Naive B cell (primary cell): ENCODE data around the gene UCHL1. TPM values are rescaled to one million over a fixed set of nuclear protein-coding genes. Genes with fewer than 3 reads are reported as not detected.

Experiments used
- ATAC-seq, 2 donors: fragments of 150-1000 bp; cut with Tn5 transposase; 2 replicates each; pipeline ENCODE4 v1.10.0; 2021; ENCODE audit warnings: low read depth in 2 of 2, mild to moderate bottlenecking in 2 of 2, moderate library complexity in 2 of 2
- DNase-seq: peaks from one replicate; pipeline ENCODE4 v3.0.0; 2022
- H3K27ac Mint-ChIP-seq, 6 donors: one replicate each; pipeline ENCODE4 v1.8.0; 2020 to 2022; ENCODE audit warnings: mild to moderate bottlenecking in 6 of 6, mixed read lengths in 6 of 6, moderate library complexity in 5 of 6, inconsistent platforms in 2 of 6
- H3K27me3 Mint-ChIP-seq, 3 donors: one replicate each; pipeline ENCODE4 v1.8.0; 2021 to 2022; ENCODE audit warnings: mixed read lengths in 3 of 3, mild to moderate bottlenecking in 1 of 3
- H3K36me3 Mint-ChIP-seq, 2 donors: one replicate each; pipeline ENCODE4 v1.8.0; 2020 to 2022; ENCODE audit warnings: mixed read lengths in 2 of 2, inconsistent platforms in 1 of 2, mild to moderate bottlenecking in 1 of 2
- H3K4me1 Mint-ChIP-seq, 3 donors: one replicate each; pipeline ENCODE4 v1.8.0; 2020 to 2022; ENCODE audit warnings: mixed read lengths in 3 of 3, inconsistent platforms in 1 of 3, mild to moderate bottlenecking in 1 of 3, moderate library complexity in 1 of 3
- H3K4me3 Mint-ChIP-seq, 8 donors: one replicate each; pipeline ENCODE4 v1.8.0; 2020 to 2022; ENCODE audit warnings: mild to moderate bottlenecking in 8 of 8, mixed read lengths in 8 of 8, moderate library complexity in 8 of 8, inconsistent platforms in 2 of 8
- H3K9me3 Mint-ChIP-seq, 7 donors: one replicate each; pipeline ENCODE4 v1.8.0; 2020 to 2022; ENCODE audit warnings: mixed read lengths in 7 of 7, mild to moderate bottlenecking in 5 of 7, inconsistent platforms in 2 of 7, moderate library complexity in 1 of 7
- polyA plus RNA-seq, 6 donors: library from polyadenylated mRNA; unstranded; fragments of 300-500 nt; fragmentation: Illumina TruSeq; gene quantifications; one replicate each; pipeline ENCODE4 v1.2.3, GENCODE V29; 2021; ENCODE audit warnings: low read depth in 6 of 6

UCHL1 gene
- polyA plus RNA-seq, 6 donors from 2014 or later, result 0.57 TPM; not detected in 5

GRCh38 chr4:41217020-41217333, 39.8 kb upstream of the UCHL1 start:
- H3K36me3 Mint-ChIP-seq, result peaks cover 0 to 6% of the 10 kb centered on the region in 2 donors
- peaks cover 9 to 29% (median 28%) of the 10 kb centered on the region in 3 donors for H3K4me1 Mint-ChIP-seq
- peaks cover 61 to 79% (median 76%) of the 10 kb centered on the region in 3 donors for H3K27me3 Mint-ChIP-seq
- ATAC-seq, result no peak
- H3K9me3 Mint-ChIP-seq, result peaks cover 0 to 6% (median 0%) of the 10 kb centered on the region in 7 donors
- H3K4me3 Mint-ChIP-seq, result peak overlapping the region in 7 of 8 donors; percentile 47 to 77 (median 66)
- no peak overlapping the region for H3K27ac Mint-ChIP-seq
- no peak for DNase-seq

- Mint-ChIP-seq H3K27me3 (peaks cover 58 to 75% (median 72%) of the 10 kb centered on the region in 3 donors), H3K9me3 (peaks cover 0 to 6% (median 0%) of the 10 kb centered on the region in 7 donors), H3K36me3 (peaks cover 0 to 6% of the 10 kb centered on the region in 2 donors), H3K4me3 (peak overlapping the region in 4 of 8 donors; percentile 55 to 70 (median 66)), H3K4me1 (peaks cover 9 to 29% (median 28%) of the 10 kb centered on the region in 3 donors), H3K27ac (no peak overlapping the region)
- ATAC-seq (no peak), DNase-seq (no peak)
These were observed 39.4 kb upstream of the UCHL1 start for GRCh38 chr4:41217374-41217773.

GRCh38 chr4:41218703-41219102, 38.0 kb upstream of the UCHL1 start:
- Mint-ChIP-seq H3K36me3 (peaks cover 0 to 6% of the 10 kb centered on the region in 2 donors), H3K9me3 (peaks cover 0 to 6% (median 0%) of the 10 kb centered on the region in 7 donors), H3K4me1 (peaks cover 9 to 23% (median 16%) of the 10 kb centered on the region in 3 donors), H3K27ac (no peak overlapping the region), H3K4me3 (no peak overlapping the region), H3K27me3 (peaks cover 49 to 67% (median 61%) of the 10 kb centered on the region in 3 donors)
- no peak for DNase-seq
- no peak for ATAC-seq

- peaks cover 9 to 20% (median 16%) of the 10 kb centered on the region in 3 donors for H3K4me1 Mint-ChIP-seq
- no peak for DNase-seq
- peaks cover 0 to 6% (median 0%) of the 10 kb centered on the region in 7 donors for H3K9me3 Mint-ChIP-seq
- no peak overlapping the region for H3K4me3 Mint-ChIP-seq
- H3K27me3 Mint-ChIP-seq, result peaks cover 54 to 71% (median 57%) of the 10 kb centered on the region in 3 donors
- ATAC-seq, result no peak
- H3K27ac Mint-ChIP-seq, result no peak overlapping the region
- peaks cover 0 to 6% of the 10 kb centered on the region in 2 donors for H3K36me3 Mint-ChIP-seq
These were observed 37.2 kb upstream of the UCHL1 start for GRCh38 chr4:41219421-41219950.

- Mint-ChIP-seq H3K27me3 (peaks cover 43 to 50% (median 46%) of the 10 kb centered on the region in 3 donors), H3K36me3 (peaks cover 0 to under 1% of the 10 kb centered on the region in 2 donors), H3K9me3 (no peaks in the 10 kb centered on the region), H3K4me1 (no peaks in the 10 kb centered on the region), H3K27ac (no peak overlapping the region), H3K4me3 (no peak overlapping the region)
- DNase-seq, result no peak
- no peak for ATAC-seq
These were observed 34.7 kb upstream of the UCHL1 start for GRCh38 chr4:41221850-41222645.

- ATAC-seq (no peak), DNase-seq (no peak)
- peaks cover 0 to 9% (median 0%) of the 10 kb centered on the region in 7 donors for H3K9me3 Mint-ChIP-seq
- no peak overlapping the region for H3K4me3 Mint-ChIP-seq
- no peaks in the 10 kb centered on the region for H3K36me3 Mint-ChIP-seq
- H3K27me3 Mint-ChIP-seq, result peaks cover 28 to 35% (median 31%) of the 10 kb centered on the region in 3 donors
- peak overlapping the region in 2 of 6 donors; percentile 7 to 41 for H3K27ac Mint-ChIP-seq
- H3K4me1 Mint-ChIP-seq, result no peaks in the 10 kb centered on the region
These were observed 28.8 kb upstream of the UCHL1 start for GRCh38 chr4:41227902-41228301.

GRCh38 chr4:41232406-41232805, 24.3 kb upstream of the UCHL1 start:
- ATAC-seq, result no peak
- Mint-ChIP-seq H3K27me3 (peaks cover 14 to 28% (median 21%) of the 10 kb centered on the region in 3 donors), H3K36me3 (no peaks in the 10 kb centered on the region), H3K9me3 (peaks cover 0 to 9% (median under 1%) of the 10 kb centered on the region in 7 donors), H3K4me1 (no peaks in the 10 kb centered on the region), H3K4me3 (no peak overlapping the region), H3K27ac (no peak overlapping the region)
- DNase-seq, result no peak

- Mint-ChIP-seq H3K9me3 (peaks cover 0 to 9% (median 2%) of the 10 kb centered on the region in 7 donors), H3K4me1 (no peaks in the 10 kb centered on the region), H3K4me3 (no peak overlapping the region), H3K36me3 (no peaks in the 10 kb centered on the region), H3K27ac (no peak overlapping the region), H3K27me3 (peaks cover 14 to 24% (median 16%) of the 10 kb centered on the region in 3 donors)
- DNase-seq, result no peak
- no peak for ATAC-seq
These were observed 23.9 kb upstream of the UCHL1 start for GRCh38 chr4:41232856-41233255.

- Mint-ChIP-seq H3K4me3 (no peak overlapping the region), H3K36me3 (no peaks in the 10 kb centered on the region), H3K4me1 (no peaks in the 10 kb centered on the region), H3K27me3 (peaks cover 0 to 18% (median 0%) of the 10 kb centered on the region in 3 donors), H3K9me3 (peaks cover 0 to 7% (median 2%) of the 10 kb centered on the region in 7 donors), H3K27ac (no peak overlapping the region)
- no peak for ATAC-seq
- DNase-seq, result no peak
These were observed 20.7 kb upstream of the UCHL1 start for GRCh38 chr4:41236032-41236431.

- H3K4me3 Mint-ChIP-seq, result no peak overlapping the region
These were observed 20.2 kb upstream of the UCHL1 start for GRCh38 chr4:41236508-41236907.

GRCh38 chr4:41241919-41242318, 14.8 kb upstream of the UCHL1 start:
- no peak overlapping the region for H3K27ac Mint-ChIP-seq
- no peaks in the 10 kb centered on the region for H3K36me3 Mint-ChIP-seq
- ATAC-seq, result no peak
- H3K9me3 Mint-ChIP-seq, result peaks cover 0 to 6% (median 0%) of the 10 kb centered on the region in 7 donors
- H3K4me1 Mint-ChIP-seq, result no peaks in the 10 kb centered on the region
- H3K27me3 Mint-ChIP-seq, result peaks cover 14 to 26% (median 17%) of the 10 kb centered on the region in 3 donors
- DNase-seq, result no peak
- H3K4me3 Mint-ChIP-seq, result no peak overlapping the region

More at GRCh38 chr4:41236508-41236907, 20.2 kb upstream of the UCHL1 start:
- Mint-ChIP-seq H3K9me3 (peaks cover 0 to 7% (median 2%) of the 10 kb centered on the region in 7 donors), H3K36me3 (no peaks in the 10 kb centered on the region), H3K27ac (no peak overlapping the region), H3K4me1 (no peaks in the 10 kb centered on the region), H3K27me3 (peaks cover 0 to 18% (median 1%) of the 10 kb centered on the region in 3 donors)
- DNase-seq, result no peak
- ATAC-seq, result no peak

GRCh38 chr4:41245983-41246382, 10.7 kb upstream of the UCHL1 start:
- peaks cover 0 to 5% (median 0%) of the 10 kb centered on the region in 7 donors for H3K9me3 Mint-ChIP-seq

GRCh38 chr4:41256131-41256739, 493 bp upstream of the UCHL1 start:
- peak overlapping the region; percentile 18 to 78 (median 64) for H3K4me3 Mint-ChIP-seq
- no peak for ATAC-seq
- peaks cover 8 to 15% (median 9%) of the 10 kb centered on the region in 3 donors for H3K4me1 Mint-ChIP-seq
- no peak for DNase-seq
- peaks cover 0 to 8% of the 10 kb centered on the region in 2 donors for H3K36me3 Mint-ChIP-seq
- no peak overlapping the region for H3K27ac Mint-ChIP-seq
- peaks cover 39 to 74% (median 54%) of the 10 kb centered on the region in 3 donors for H3K27me3 Mint-ChIP-seq
- H3K9me3 Mint-ChIP-seq, result peaks cover 0 to 4% (median 0%) of the 10 kb centered on the region in 7 donors

More at GRCh38 chr4:41245983-41246382, 10.7 kb upstream of the UCHL1 start:
- Mint-ChIP-seq H3K4me3 (no peak overlapping the region), H3K36me3 (no peaks in the 10 kb centered on the region), H3K27me3 (peaks cover 14 to 36% (median 33%) of the 10 kb centered on the region in 3 donors), H3K27ac (no peak overlapping the region), H3K4me1 (no peaks in the 10 kb centered on the region)
- ATAC-seq, result no peak
- no peak for DNase-seq
